Psoas muscle (tissue), 8 donors: Measurements from ENCODE around the gene YIPF2. TPM values are rescaled to one million over a fixed set of nuclear protein-coding genes. Genes with fewer than 3 reads are reported as not detected.
A peak's percentile ranks its signal among the peaks of the same experiment; 100 is the strongest.

Experiments used
- ATAC-seq, 4 donors: fragments of 200-7000 bp; cut with Tn5 transposase; one replicate each; pipeline ENCODE4 v1.9.1; 2020; ENCODE audit warnings: moderate library complexity in 3 of 4, mild to moderate bottlenecking in 2 of 4
- DNase-seq, 2 donors: peaks; one replicate each; pipeline ENCODE4 v3.0.0-alpha.2; 2020
- H3K27ac ChIP-seq: fragments of 200-600 bp; one replicate; pipeline ENCODE4 v1.8.0; 2022
- H3K27me3 ChIP-seq, 3 donors: fragments of 200-600 bp in 1 of 3; one replicate each; pipeline versions ENCODE4 v1.6.1 to v1.8.0; 2013 to 2022; ENCODE audit warnings: low read length in 2 of 3, mild to moderate bottlenecking in 2 of 3, moderate library complexity in 1 of 3; ENCODE audit not compliant: insufficient read depth in 3 of 3
- H3K36me3 ChIP-seq, 2 donors: fragments of 200-600 bp in 1 of 2; one replicate each; pipeline versions ENCODE4 v1.6.1 to v1.8.0; 2013 to 2022; ENCODE audit warnings: low read depth in 1 of 2, mild to moderate bottlenecking in 1 of 2, moderate library complexity in 1 of 2; ENCODE audit not compliant: insufficient read depth in 1 of 2
- H3K4me1 ChIP-seq: fragments of 200-600 bp; one replicate; pipeline ENCODE4 v1.8.0; 2022
- H3K4me3 ChIP-seq: fragments of 200-600 bp; one replicate; pipeline ENCODE4 v1.8.0; 2022; ENCODE audit warnings: mild to moderate bottlenecking
- H3K9me3 ChIP-seq: fragments of 200-600 bp; one replicate; pipeline ENCODE4 v1.8.0; 2022
- CTCF ChIP-seq: fragments of 200-600 bp; IDR thresholded peaks from one replicate; pipeline ENCODE4 v1.8.0; 2022; ENCODE audit warnings: antibody characterized with exemption
- WGBS, 3 donors: extraction: QIAGEN DNeasy Blood & Tissue Kit; methylation state at CpG; one replicate each; pipeline versions ENCODE4 v1.1.6 to v1.1.7; 2013; 5-methylcytosine and 5-hydroxymethylcytosine counted together
- intact Hi-C, 2 donors: fragments of 100-400 bp; cut with DNase I; formaldehyde crosslinking; loops; one replicate each; pipeline versions ENCODE4 v1.11.0 to v1.14.2; 2022
- polyA plus RNA-seq, 3 donors: library from polyadenylated mRNA; stranded (reverse); fragments of 200-250 nt; gene quantifications; one replicate each; pipeline ENCODE4 v1.2.3, GENCODE V29; 2013
- total RNA-seq, 4 donors: library from RNA; stranded (reverse); fragmentation: NEBNext Ultra II Directional in 2 of 4; extraction: Animal tissue kit (Norgen Biotek cat#: 25700) in 2 of 4; gene quantifications; one replicate each; pipeline versions ENCODE4 v1.2.1 to v1.2.4, GENCODE V29; 2021 to 2023
- donor health status: healthy with polysubstance abuse.
- donor health status: DM: no; HTN: no; CAD: no; lungs with moderate emphysema.
- donor health status: Bipolar disorder and iron deficiency.
- donor health status: healthy.
- donor health status: DM: yes; HTN: yes; CAD: no.
- donor health status: DM: no; HTN: no; CAD: no.
- donor health status: DM: no; HTN: no; CAD: no.
- donor health status: DM: yes; HTN: yes; CAD: no.

YIPF2 gene
- total and polyA plus RNA-seq, 7 donors, result 12.1 to 18.5 (median 16.9) TPM

GRCh38 chr19:10896851-10897526, 31.4 kb downstream of the YIPF2 start:
- DNase-seq (no peak), ATAC-seq (peak in 3 of 4 donors; percentile 14 to 26 (median 23))
- Histone ChIP-seq H3K27ac (peak overlapping the region; percentile 91), H3K4me3 (no peak overlapping the region), H3K4me1 (peaks cover 92% of the 10 kb centered on the region), H3K27me3 (no peaks in the 10 kb centered on the region), H3K9me3 (no peaks in the 10 kb centered on the region), H3K36me3 (no peaks in the 10 kb centered on the region)
- intact Hi-C loops, result no loop called here
- WGBS, 3 donors, result 30 to 48% (median 36%) methylated on average over 7 of the region's 7 CpGs
- TF ChIP-seq CTCF, result no peak

- DNase-seq, result no peak
- Histone ChIP-seq H3K27me3 (no peaks in the 10 kb centered on the region), H3K4me1 (peaks cover 94% of the 10 kb centered on the region), H3K36me3 (no peaks in the 10 kb centered on the region), H3K4me3 (peak overlapping the region; percentile 53), H3K27ac (peak overlapping the region; percentile 91), H3K9me3 (no peaks in the 10 kb centered on the region)
- intact Hi-C loops, result loop anchor here in 1 of 2 donors (2.0 kb wide), 1 partner anchor 17 kb away; no protein-coding TSS in a partner anchor
- TF ChIP-seq CTCF, result peak; percentile 25
- peak in 1 of 4 donors; percentile 11 for ATAC-seq
- 48 to 56% (median 54%) methylated on average over 12 of the region's 12 CpGs for WGBS, 3 donors
Measured at GRCh38 chr19:10895920-10896319, 32.5 kb downstream of the YIPF2 start.

- TF ChIP-seq CTCF, result no peak
- 52 to 84% (median 59%) methylated on average over 6 of the region's 6 CpGs for WGBS, 3 donors
- Histone ChIP-seq H3K36me3 (no peaks in the 10 kb centered on the region), H3K9me3 (no peaks in the 10 kb centered on the region), H3K27me3 (no peaks in the 10 kb centered on the region), H3K27ac (peak overlapping the region; percentile 91), H3K4me3 (peak overlapping the region; percentile 53), H3K4me1 (peaks cover 92% of the 10 kb centered on the region)
- DNase-seq (no peak), ATAC-seq (no peak)
- intact Hi-C loops, result loop anchor here in 1 of 2 donors (2.0 kb wide), 1 partner anchor 17 kb away; no protein-coding TSS in a partner anchor
Measured at GRCh38 chr19:10895363-10895762, 33.1 kb downstream of the YIPF2 start.

GRCh38 chr19:10894911-10895213, 33.6 kb downstream of the YIPF2 start:
- intact Hi-C loops, result loop anchor here in 1 of 2 donors (2.0 kb wide), 1 partner anchor 16 kb away; no protein-coding TSS in a partner anchor
- no peak for DNase-seq
- peak overlapping the region; percentile 53 for H3K4me3 ChIP-seq
- TF ChIP-seq CTCF, result no peak
- ATAC-seq, result no peak
- no peaks in the 10 kb centered on the region for H3K27me3 ChIP-seq
- H3K4me1 ChIP-seq, result peaks cover 87% of the 10 kb centered on the region
- H3K9me3 ChIP-seq, result no peaks in the 10 kb centered on the region
- H3K36me3 ChIP-seq, result no peaks in the 10 kb centered on the region
- H3K27ac ChIP-seq, result peak overlapping the region; percentile 91
- 56 to 74% (median 59%) methylated on average over 7 of the region's 7 CpGs for WGBS, 3 donors

GRCh38 chr19:10892256-10892655, 36.2 kb downstream of the YIPF2 start:
- peak; percentile 83 to 87 (median 86) for ATAC-seq
- H3K4me3 ChIP-seq, result peak overlapping the region; percentile 41
- WGBS, 3 donors, result 24 to 41% (median 29%) methylated on average over 13 of the region's 13 CpGs
- no peaks in the 10 kb centered on the region for H3K27me3 ChIP-seq
- peak overlapping the region; percentile 91 for H3K27ac ChIP-seq
- H3K36me3 ChIP-seq, result no peaks in the 10 kb centered on the region
- intact Hi-C loops, result no loop called here
- peaks cover 84% of the 10 kb centered on the region for H3K4me1 ChIP-seq
- H3K9me3 ChIP-seq, result no peaks in the 10 kb centered on the region
- TF ChIP-seq CTCF, result no peak
- peak; percentile 76 to 92 for DNase-seq
